ENCODE measurements around the gene APMAP. TPM values are rescaled to one million over a fixed set of nuclear protein-coding genes. Genes with fewer than 3 reads are reported as not detected.

APMAP gene
- total RNA-seq, 2 experiments from 2014 or later: 36.7 to 40.0 TPM

DNA sequence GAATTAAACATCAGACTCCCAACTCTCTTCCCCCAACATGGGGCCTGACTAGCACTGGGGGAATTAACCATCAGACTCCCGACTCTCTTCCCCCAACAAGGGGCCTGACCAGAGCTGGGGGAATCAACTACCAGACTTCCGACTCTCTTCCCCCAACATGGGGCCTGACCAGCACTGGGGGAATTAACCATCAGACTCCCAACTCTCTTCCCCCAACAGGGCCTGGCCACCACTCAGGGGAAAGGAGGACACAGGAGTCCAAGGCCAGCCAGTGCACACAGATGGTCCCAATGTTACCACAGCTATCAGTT, 30.4 kb downstream of the APMAP start:
- no peak for ATAC-seq
- peaks cover 40% of the 10 kb centered on the region for H3K4me1 Mint-ChIP-seq (ENCODE audit: low read depth)
- H3K27ac Mint-ChIP-seq: peak overlapping the region; percentile 79
- ChIA-PET POLR2A (no interaction called here), CTCF (no interaction called here)
- H3K9me3 Mint-ChIP-seq: no peaks in the 10 kb centered on the region
- TF ChIP-seq, protein P1, sequence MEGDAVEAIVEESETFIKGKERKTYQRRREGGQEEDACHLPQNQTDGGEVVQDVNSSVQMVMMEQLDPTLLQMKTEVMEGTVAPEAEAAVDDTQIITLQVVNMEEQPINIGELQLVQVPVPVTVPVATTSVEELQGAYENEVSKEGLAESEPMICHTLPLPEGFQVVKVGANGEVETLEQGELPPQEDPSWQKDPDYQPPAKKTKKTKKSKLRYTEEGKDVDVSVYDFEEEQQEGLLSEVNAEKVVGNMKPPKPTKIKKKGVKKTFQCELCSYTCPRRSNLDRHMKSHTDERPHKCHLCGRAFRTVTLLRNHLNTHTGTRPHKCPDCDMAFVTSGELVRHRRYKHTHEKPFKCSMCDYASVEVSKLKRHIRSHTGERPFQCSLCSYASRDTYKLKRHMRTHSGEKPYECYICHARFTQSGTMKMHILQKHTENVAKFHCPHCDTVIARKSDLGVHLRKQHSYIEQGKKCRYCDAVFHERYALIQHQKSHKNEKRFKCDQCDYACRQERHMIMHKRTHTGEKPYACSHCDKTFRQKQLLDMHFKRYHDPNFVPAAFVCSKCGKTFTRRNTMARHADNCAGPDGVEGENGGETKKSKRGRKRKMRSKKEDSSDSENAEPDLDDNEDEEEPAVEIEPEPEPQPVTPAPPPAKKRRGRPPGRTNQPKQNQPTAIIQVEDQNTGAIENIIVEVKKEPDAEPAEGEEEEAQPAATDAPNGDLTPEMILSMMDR (IDR thresholded peaks at IDR 0.05): no peak
- H3K27me3 Mint-ChIP-seq: no peaks in the 10 kb centered on the region
- intact Hi-C loops (cut with micrococcal nuclease): no loop called here
- no peak for DNase-seq
- peaks cover 52% of the 10 kb centered on the region for H3K36me3 Mint-ChIP-seq (ENCODE audit: low read depth)
- no peak overlapping the region for H3K4me3 Mint-ChIP-seq

DNA sequence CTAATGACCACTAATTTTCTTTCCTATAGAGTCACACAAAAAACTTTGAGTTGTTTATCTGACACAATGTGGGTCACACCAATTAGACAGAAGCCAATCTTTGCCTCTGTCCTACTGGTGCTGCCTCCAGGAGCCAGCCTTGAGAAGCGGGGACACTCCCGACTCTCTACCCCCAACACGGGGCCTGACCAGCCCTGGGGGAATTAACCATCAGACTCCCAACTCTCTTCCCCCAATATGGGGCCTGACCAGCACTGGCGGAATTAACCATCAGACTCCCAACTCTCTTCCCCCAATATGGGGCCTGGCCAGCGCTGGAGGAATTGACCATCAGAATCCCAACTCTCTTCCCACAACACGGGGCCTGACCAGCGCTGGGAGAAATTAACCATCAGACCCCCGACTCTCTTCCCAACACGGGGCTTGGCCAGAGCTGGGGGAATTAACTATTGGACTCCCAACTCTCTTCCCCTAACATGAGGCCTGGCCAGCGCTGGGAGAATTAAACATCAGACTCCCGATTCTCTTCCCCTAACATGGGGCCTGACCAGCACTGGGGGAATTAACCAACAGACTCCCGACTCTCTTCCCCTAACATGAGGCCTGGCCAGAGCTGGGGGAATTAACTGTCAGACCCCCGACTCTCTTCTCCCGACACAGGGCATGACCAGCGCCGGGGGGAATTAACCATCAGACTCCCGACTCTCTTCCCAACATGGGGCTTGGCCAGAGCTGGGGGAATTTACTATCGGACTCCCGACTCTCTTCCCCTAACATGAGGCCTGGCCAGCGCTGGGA, 31.0 kb downstream of the APMAP start:
- CTCF ChIA-PET: interaction anchor here (1.0 kb wide), 1 partner anchor 16 kb away, joined by 3 read pairs; no protein-coding TSS in a partner anchor
- no peak overlapping the region for H3K4me3 Mint-ChIP-seq
- H3K4me1 Mint-ChIP-seq (ENCODE audit: low read depth): peaks cover 40% of the 10 kb centered on the region
- DNase-seq (no peak), ATAC-seq (no peak)
- intact Hi-C loops (cut with micrococcal nuclease): no loop called here
- TF ChIP-seq, protein P1 (IDR thresholded peaks at IDR 0.05): no peak
- peaks cover 52% of the 10 kb centered on the region for H3K36me3 Mint-ChIP-seq (ENCODE audit: low read depth)
- H3K27me3 Mint-ChIP-seq: no peaks in the 10 kb centered on the region
- H3K27ac Mint-ChIP-seq: peak overlapping the region; percentile 79
- no peaks in the 10 kb centered on the region for H3K9me3 Mint-ChIP-seq
- POLR2A ChIA-PET: interaction anchor here (1.2 to 2.9 kb wide), 2 partner anchors 9 to 12 kb away, joined by 5 to 15 read pairs; partner anchors contain the start of gene CST7

DNA sequence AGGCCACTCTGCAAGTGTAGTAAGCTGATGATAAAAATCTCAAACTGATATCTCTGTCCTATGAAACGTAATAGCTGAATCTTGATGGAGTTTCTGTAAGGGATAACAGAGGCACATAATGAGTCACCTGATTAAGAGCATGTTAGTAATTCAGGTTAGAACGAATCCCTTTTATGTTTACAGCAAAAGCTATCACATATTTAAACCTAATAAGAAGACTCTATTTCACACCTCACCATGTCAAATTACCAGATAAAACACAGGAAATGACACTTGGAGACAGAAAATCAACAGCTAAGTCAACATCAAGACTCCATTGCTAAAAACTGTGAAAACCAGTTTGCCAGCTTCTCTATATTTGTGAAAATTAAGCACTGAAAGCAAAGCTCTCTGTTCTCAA, 31.7 kb downstream of the APMAP start:
- DNase-seq (no peak), ATAC-seq (peak; percentile 65)
- TF ChIP-seq, protein P1 (IDR thresholded peaks at IDR 0.05): no peak
- ChIA-PET CTCF (interaction anchor here (1.0 kb wide), 1 partner anchor 16 kb away, joined by 3 read pairs; no protein-coding TSS in a partner anchor), POLR2A (interaction anchor here (1.2 to 2.9 kb wide), 2 partner anchors 9 to 11 kb away, joined by 5 to 15 read pairs; partner anchors contain the start of gene CST7)
- H3K27me3 Mint-ChIP-seq: no peaks in the 10 kb centered on the region
- peaks cover 51% of the 10 kb centered on the region for H3K36me3 Mint-ChIP-seq (ENCODE audit: low read depth)
- intact Hi-C loops (cut with micrococcal nuclease): no loop called here
- no peak overlapping the region for H3K4me3 Mint-ChIP-seq
- no peaks in the 10 kb centered on the region for H3K9me3 Mint-ChIP-seq
- H3K4me1 Mint-ChIP-seq (ENCODE audit: low read depth): peaks cover 38% of the 10 kb centered on the region
- peak overlapping the region; percentile 79 for H3K27ac Mint-ChIP-seq

DNA sequence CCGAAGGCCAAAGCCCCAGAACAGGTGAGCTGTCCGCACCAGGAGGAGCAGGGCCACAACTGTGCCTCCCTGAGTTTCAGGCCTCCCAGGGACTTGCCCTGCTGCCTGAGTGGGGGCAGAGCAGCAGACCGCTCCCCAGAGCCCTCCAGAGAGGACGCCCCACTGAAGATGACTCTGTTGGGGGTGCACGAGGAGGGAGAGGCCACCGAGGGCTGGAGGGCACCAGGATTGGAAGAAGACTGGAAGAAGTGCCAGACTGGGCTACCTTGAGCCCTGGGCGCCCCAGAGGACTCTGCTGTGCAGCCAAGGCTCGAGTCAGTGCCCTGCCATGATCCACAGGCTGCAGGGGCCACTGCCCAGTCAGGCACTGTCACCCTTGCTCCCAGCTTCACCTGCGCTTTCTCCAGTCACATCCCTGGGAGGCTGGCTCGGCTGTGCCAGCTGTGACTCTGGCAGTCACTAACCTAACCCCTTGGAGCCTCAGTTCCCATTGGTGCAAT, 32.2 kb downstream of the APMAP start:
- ChIA-PET CTCF (no interaction called here), POLR2A (interaction anchor here (1.0 to 2.9 kb wide), 3 partner anchors 8 to 23 kb away, joined by 3 to 15 read pairs (median 5); partner anchors contain the start of gene CST7)
- ATAC-seq (no peak), DNase-seq (no peak)
- TF ChIP-seq, protein P1 (IDR thresholded peaks at IDR 0.05): no peak
- Mint-ChIP-seq H3K36me3 (ENCODE audit: low read depth) (peaks cover 51% of the 10 kb centered on the region), H3K27me3 (no peaks in the 10 kb centered on the region), H3K4me1 (ENCODE audit: low read depth) (peaks cover 40% of the 10 kb centered on the region), H3K9me3 (no peaks in the 10 kb centered on the region), H3K4me3 (no peak overlapping the region), H3K27ac (peak overlapping the region; percentile 79)
- intact Hi-C loops (cut with micrococcal nuclease): no loop called here
